ENCODE results near the gene MXRA7.
"Not testable (repeated sequence)": the region's sequence is repeated elsewhere in the genome, so short reads cannot be mapped to it uniquely, and the experiment has no call there.

MXRA7 gene

GRCh38 chr17:76641501-76641900 lies 69.3 kb downstream of the MXRA7 start:
- DNase-seq: no peak

GRCh38 chr17:76640550-76641380 lies 70.0 kb downstream of the MXRA7 start:
- DNase-seq: no peak

- DNase-seq: no peak
Observed at GRCh38 chr17:76638263-76638662, 72.5 kb downstream of the MXRA7 start.

GRCh38 chr17:76636486-76637206 lies 74.1 kb downstream of the MXRA7 start:
- DNase-seq: not testable (repeated sequence)

GRCh38 chr17:76635659-76636360 lies 75.0 kb downstream of the MXRA7 start:
- no peak for DNase-seq

- no peak for DNase-seq
Observed at GRCh38 chr17:76635039-76635438, 75.7 kb downstream of the MXRA7 start.

GRCh38 chr17:76633628-76634328 lies 77.0 kb downstream of the MXRA7 start:
- no peak for DNase-seq

GRCh38 chr17:76631821-76632565 lies 78.8 kb downstream of the MXRA7 start:
- DNase-seq: no peak

GRCh38 chr17:76630151-76630550 lies 80.6 kb downstream of the MXRA7 start:
- no peak for DNase-seq
